ENCODE data around the gene MEF2A.
"Not testable (repeated sequence)": the region's sequence is repeated elsewhere in the genome, so short reads cannot be mapped to it uniquely, and the experiment has no call there.

MEF2A gene

GRCh38 chr15:99565299-99566156, at the start of gene MEF2A:
Gene MEF2A (plus strand): TSS chr15:99565984. CDS start chr15:99633120, 67,136 bp downstream.
- peak; percentile 55 for DNase-seq (ENCODE audit: low read depth, low spot score)
- no peak for TF ChIP-seq FOXP2 (optimal IDR thresholded peaks at IDR 0.05; ENCODE audit: control extremely low read depth, extremely low read length, insufficient read depth)
- no peak for TF ChIP-seq EZH2 (IDR thresholded peaks at IDR 0.05)
- TF ChIP-seq POLR2AphosphoS5 (IDR thresholded peaks at IDR 0.05; ENCODE audit: borderline replicate concordance, low read depth, low read length): peak; percentile 85
- Histone ChIP-seq H3K27ac (peak within 1 kb of the TSS; percentile 79), H3K9me3 (ENCODE audit: low read depth, low read length) (no peaks in the 10 kb centered on the region), H3K4me3 (peak within 1 kb of the TSS; percentile 85), H3K36me3 (ENCODE audit: insufficient read depth, low read length) (no peaks in the 10 kb centered on the region), H3K9ac (ENCODE audit: insufficient read length) (peak within 1 kb of the TSS; percentile 81)

- no peak overlapping the region for H3K9ac ChIP-seq (ENCODE audit: insufficient read length)
- no peaks in the 10 kb centered on the region for H3K9me3 ChIP-seq (ENCODE audit: low read depth, low read length)
- no peak for TF ChIP-seq POLR2AphosphoS5 (IDR thresholded peaks at IDR 0.05; ENCODE audit: borderline replicate concordance, low read depth, low read length)
- no peak for TF ChIP-seq FOXP2 (optimal IDR thresholded peaks at IDR 0.05; ENCODE audit: control extremely low read depth, extremely low read length, insufficient read depth)
- no peak for TF ChIP-seq EZH2 (IDR thresholded peaks at IDR 0.05)
- H3K36me3 ChIP-seq (ENCODE audit: insufficient read depth, low read length): no peaks in the 10 kb centered on the region
- no peak for DNase-seq (ENCODE audit: low read depth, low spot score)
- H3K27ac ChIP-seq: no peak overlapping the region
- H3K4me3 ChIP-seq: no peak overlapping the region
Observed at GRCh38 chr15:99518191-99518590, 47.6 kb upstream of the MEF2A start.

DNA sequence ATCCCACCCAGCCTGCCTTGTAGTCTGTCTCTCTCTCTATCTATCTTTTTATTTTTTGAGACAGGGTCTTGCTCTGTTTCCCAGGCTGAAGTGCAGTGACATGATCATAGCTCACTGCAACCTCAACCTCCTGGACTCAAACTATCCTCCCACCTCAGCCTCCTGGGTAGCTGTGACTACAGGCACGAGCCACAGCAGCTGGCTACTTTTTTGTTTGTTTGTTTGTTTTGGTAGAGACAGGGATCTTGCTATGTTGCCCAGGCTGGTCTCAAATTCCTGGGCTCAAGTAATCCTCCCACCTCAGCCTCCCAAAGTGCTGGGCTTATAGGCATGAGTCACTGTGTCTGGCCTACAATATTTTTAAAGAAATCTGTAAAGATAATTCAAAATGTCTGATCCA, 46.4 kb upstream of the MEF2A start:
- not testable (repeated sequence) for H3K4me3 ChIP-seq; H3K27ac ChIP-seq; H3K9me3 ChIP-seq (ENCODE audit: low read depth, low read length); H3K36me3 ChIP-seq (ENCODE audit: insufficient read depth, low read length); H3K9ac ChIP-seq (ENCODE audit: insufficient read length); DNase-seq (ENCODE audit: low read depth, low spot score)

GRCh38 chr15:99522288-99522687, 43.5 kb upstream of the MEF2A start:
- DNase-seq (ENCODE audit: low read depth, low spot score): no peak
- no peak overlapping the region for H3K9ac ChIP-seq (ENCODE audit: insufficient read length)
- no peak overlapping the region for H3K4me3 ChIP-seq
- no peaks in the 10 kb centered on the region for H3K36me3 ChIP-seq (ENCODE audit: insufficient read depth, low read length)
- TF ChIP-seq EZH2 (IDR thresholded peaks at IDR 0.05) (no peak), FOXP2 (optimal IDR thresholded peaks at IDR 0.05; ENCODE audit: control extremely low read depth, extremely low read length, insufficient read depth) (no peak)
- H3K27ac ChIP-seq: no peak overlapping the region
- no peaks in the 10 kb centered on the region for H3K9me3 ChIP-seq (ENCODE audit: low read depth, low read length)

GRCh38 chr15:99526176-99526575, 39.6 kb upstream of the MEF2A start:
- H3K9ac ChIP-seq (ENCODE audit: insufficient read length): no peak overlapping the region

GRCh38 chr15:99526671-99527070, 39.1 kb upstream of the MEF2A start:
- Histone ChIP-seq H3K9ac (ENCODE audit: insufficient read length) (no peak overlapping the region), H3K27ac (no peak overlapping the region), H3K36me3 (ENCODE audit: insufficient read depth, low read length) (no peaks in the 10 kb centered on the region), H3K4me3 (no peak overlapping the region), H3K9me3 (ENCODE audit: low read depth, low read length) (no peaks in the 10 kb centered on the region)
- TF ChIP-seq POLR2AphosphoS5 (IDR thresholded peaks at IDR 0.05; ENCODE audit: borderline replicate concordance, low read depth, low read length): no peak
- TF ChIP-seq EZH2 (IDR thresholded peaks at IDR 0.05): no peak
- TF ChIP-seq FOXP2 (optimal IDR thresholded peaks at IDR 0.05; ENCODE audit: control extremely low read depth, extremely low read length, insufficient read depth): no peak
- no peak for DNase-seq (ENCODE audit: low read depth, low spot score)

More at GRCh38 chr15:99526176-99526575, 39.6 kb upstream of the MEF2A start:
- H3K36me3 ChIP-seq (ENCODE audit: insufficient read depth, low read length): no peaks in the 10 kb centered on the region
- no peak overlapping the region for H3K27ac ChIP-seq
- DNase-seq (ENCODE audit: low read depth, low spot score): no peak
- H3K9me3 ChIP-seq (ENCODE audit: low read depth, low read length): no peaks in the 10 kb centered on the region
- no peak overlapping the region for H3K4me3 ChIP-seq
- TF ChIP-seq POLR2AphosphoS5 (IDR thresholded peaks at IDR 0.05; ENCODE audit: borderline replicate concordance, low read depth, low read length): no peak
- TF ChIP-seq FOXP2 (optimal IDR thresholded peaks at IDR 0.05; ENCODE audit: control extremely low read depth, extremely low read length, insufficient read depth): no peak
- TF ChIP-seq EZH2 (IDR thresholded peaks at IDR 0.05): no peak

- Histone ChIP-seq H3K36me3 (ENCODE audit: insufficient read depth, low read length) (no peaks in the 10 kb centered on the region), H3K4me3 (no peak overlapping the region), H3K27ac (no peak overlapping the region), H3K9me3 (ENCODE audit: low read depth, low read length) (no peaks in the 10 kb centered on the region), H3K9ac (ENCODE audit: insufficient read length) (no peak overlapping the region)
- TF ChIP-seq FOXP2 (optimal IDR thresholded peaks at IDR 0.05; ENCODE audit: control extremely low read depth, extremely low read length, insufficient read depth) (no peak), EZH2 (IDR thresholded peaks at IDR 0.05) (no peak), POLR2AphosphoS5 (IDR thresholded peaks at IDR 0.05; ENCODE audit: borderline replicate concordance, low read depth, low read length) (no peak)
- DNase-seq (ENCODE audit: low read depth, low spot score): no peak
Observed at GRCh38 chr15:99536422-99537040, 29.3 kb upstream of the MEF2A start.

DNA sequence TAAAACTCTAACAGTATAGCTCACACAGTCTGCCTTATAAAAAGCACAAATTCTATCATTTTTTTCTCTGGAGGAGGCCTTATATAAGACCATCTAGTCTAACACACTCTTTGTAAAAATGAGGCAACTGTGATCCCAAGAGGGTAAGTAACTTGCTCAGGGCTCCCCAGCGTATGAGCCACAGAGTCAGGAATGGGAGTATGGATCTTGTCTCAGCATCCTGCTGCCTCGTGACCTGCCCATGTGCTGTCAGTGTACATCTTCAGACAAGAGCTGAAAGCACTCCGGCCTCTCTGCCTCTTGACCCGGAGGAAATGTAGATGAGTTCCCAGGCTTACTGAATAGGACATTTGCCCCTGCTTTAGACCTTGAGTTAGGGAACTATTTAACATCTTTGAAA, 28.4 kb upstream of the MEF2A start:
- no peak for DNase-seq (ENCODE audit: low read depth, low spot score)
- Histone ChIP-seq H3K4me3 (no peak overlapping the region), H3K27ac (no peak overlapping the region), H3K9ac (ENCODE audit: insufficient read length) (no peak overlapping the region), H3K9me3 (ENCODE audit: low read depth, low read length) (no peaks in the 10 kb centered on the region), H3K36me3 (ENCODE audit: insufficient read depth, low read length) (no peaks in the 10 kb centered on the region)
- TF ChIP-seq POLR2AphosphoS5 (IDR thresholded peaks at IDR 0.05; ENCODE audit: borderline replicate concordance, low read depth, low read length) (no peak), EZH2 (IDR thresholded peaks at IDR 0.05) (no peak), FOXP2 (optimal IDR thresholded peaks at IDR 0.05; ENCODE audit: control extremely low read depth, extremely low read length, insufficient read depth) (no peak)

All from SK-N-MC (cell line).